SH-SY5Y (cell line): Measurements from ENCODE around the gene NYAP1.

ENCODE experiments used
- GATA2 ChIP-seq: IDR thresholded peaks from 2 replicates; pipeline ENCODE4 v1.6.1; 2011; ENCODE audit warnings: mild to moderate bottlenecking, low read depth, low read length
- GATA3 ChIP-seq: IDR thresholded peaks from 2 replicates; pipeline ENCODE4 v1.6.1; 2011; ENCODE audit warnings: low read depth, mild to moderate bottlenecking, low read length, moderate library complexity

DNA sequence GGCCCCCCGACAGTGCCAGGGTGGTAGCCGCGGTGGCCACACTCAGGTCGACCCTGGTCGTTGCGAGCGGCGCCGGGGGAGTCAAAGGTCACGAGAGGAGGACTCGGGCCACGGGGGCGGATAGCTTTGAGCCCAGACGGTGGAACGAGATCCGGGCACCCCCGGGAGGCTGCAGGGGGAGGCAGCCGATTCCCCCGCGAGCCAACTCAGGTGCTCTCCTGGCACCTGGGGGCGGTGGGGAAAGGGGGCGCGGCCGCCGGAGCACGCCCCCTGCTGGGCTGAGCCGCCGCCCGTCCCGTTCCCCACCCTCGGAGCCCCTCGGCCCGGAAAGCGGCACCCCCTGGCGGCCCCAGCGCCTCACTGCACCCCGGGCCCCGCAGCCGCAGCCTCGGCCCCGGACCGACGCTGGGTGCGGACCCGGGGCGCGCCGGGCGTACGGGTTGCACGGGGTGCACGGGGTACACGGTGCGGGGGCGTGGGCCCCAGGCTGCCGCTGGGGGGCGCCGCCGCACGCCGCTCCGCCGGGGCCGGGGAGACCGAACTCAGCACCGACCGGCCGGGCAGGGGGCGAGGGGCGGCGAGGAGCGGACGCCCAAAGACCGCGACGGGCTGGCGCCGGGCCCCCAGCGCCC lies 521 bp upstream of the NYAP1 start:
- no peak for TF ChIP-seq GATA2
- TF ChIP-seq GATA3 = no peak
